Measurements from ENCODE around the gene CDK14.
"Not testable (repeated sequence)": the region's sequence is repeated elsewhere in the genome, so short reads cannot be mapped to it uniquely, and the experiment has no call there.

CDK14 gene

GRCh38 chr7:91149341-91150246, 553.5 kb downstream of the CDK14 start:
- DNase-seq (ENCODE audit: low read depth in 2 of 2) = no peak

GRCh38 chr7:91151916-91152315, 555.8 kb downstream of the CDK14 start:
- no peak for DNase-seq (ENCODE audit: low read depth in 2 of 2)

- DNase-seq (ENCODE audit: low read depth in 2 of 2) = no peak
Measured at GRCh38 chr7:91156316-91157185, 560.4 kb downstream of the CDK14 start.

- DNase-seq (ENCODE audit: low read depth in 2 of 2) = no peak
Measured at GRCh38 chr7:91157579-91158320, 561.6 kb downstream of the CDK14 start.

GRCh38 chr7:91162436-91162835, 566.3 kb downstream of the CDK14 start:
- no peak for DNase-seq (ENCODE audit: low read depth in 2 of 2)

GRCh38 chr7:91164506-91164905, 568.4 kb downstream of the CDK14 start:
- no peak for DNase-seq (ENCODE audit: low read depth in 2 of 2)

GRCh38 chr7:91165006-91165845, 569.1 kb downstream of the CDK14 start:
- DNase-seq (ENCODE audit: low read depth in 2 of 2) = no peak

- no peak for DNase-seq (ENCODE audit: low read depth in 2 of 2)
Measured at GRCh38 chr7:91165846-91166230, 569.7 kb downstream of the CDK14 start.

- no peak for DNase-seq (ENCODE audit: low read depth in 2 of 2)
Measured at GRCh38 chr7:91168871-91169829, 573.0 kb downstream of the CDK14 start.

- no peak for DNase-seq (ENCODE audit: low read depth in 2 of 2)
Measured at GRCh38 chr7:91169830-91170191, 573.7 kb downstream of the CDK14 start.

- not testable (repeated sequence) for DNase-seq (ENCODE audit: low read depth in 2 of 2)
Measured at GRCh38 chr7:91173265-91173664, 577.1 kb downstream of the CDK14 start.

GRCh38 chr7:91180746-91181145, 584.6 kb downstream of the CDK14 start:
- DNase-seq (ENCODE audit: low read depth in 2 of 2) = no peak

GRCh38 chr7:91181949-91182348, 585.8 kb downstream of the CDK14 start:
- no peak for DNase-seq (ENCODE audit: low read depth in 2 of 2)

GRCh38 chr7:91182819-91183764, 587.0 kb downstream of the CDK14 start:
- DNase-seq (ENCODE audit: low read depth in 2 of 2) = no peak

GRCh38 chr7:91185771-91186170, 589.6 kb downstream of the CDK14 start:
- no peak for DNase-seq (ENCODE audit: low read depth in 2 of 2)

- DNase-seq (ENCODE audit: low read depth in 2 of 2) = no peak
Measured at GRCh38 chr7:91187061-91187460, 590.9 kb downstream of the CDK14 start.

GRCh38 chr7:91191771-91192170, 595.6 kb downstream of the CDK14 start:
- DNase-seq (ENCODE audit: low read depth in 2 of 2) = no peak

- DNase-seq (ENCODE audit: low read depth in 2 of 2) = no peak
Measured at GRCh38 chr7:91193141-91193540, 597.0 kb downstream of the CDK14 start.

- DNase-seq (ENCODE audit: low read depth in 2 of 2) = no peak
Measured at GRCh38 chr7:91194841-91195240, 598.7 kb downstream of the CDK14 start.

Data from stimulated activated CD8-positive, alpha-beta memory T cell treated with anti-CD3 and anti-CD28 coated beads, Interleukin-2, amount 100 ng/mL, for 1 hour (primary cell).